Right atrium auricular region (tissue), 2 donors: ENCODE data around the gene MVK. TPM values are rescaled to one million over a fixed set of nuclear protein-coding genes. Genes with fewer than 3 reads are reported as not detected.

Source experiments
- DNase-seq: peaks from one replicate; pipeline ENCODE4 v3.0.0-alpha.2; 2019; ENCODE audit warnings: low spot score
- H3K27ac ChIP-seq, 2 donors: fragments of 200-600 bp; sonication (generic); 1 replicate in 1 of 2; 2 replicates in 1 of 2; pipeline ENCODE4 v1.5.1; 2016 to 2019
- H3K27me3 ChIP-seq, 2 donors: fragments of 200-600 bp; sonication (generic); one replicate each; pipeline versions ENCODE4 v1.5.1 to v1.6.0; 2017 to 2019
- H3K36me3 ChIP-seq: fragments of 200-600 bp; sonication (generic); one replicate; pipeline ENCODE4 v1.5.1; 2016
- H3K4me1 ChIP-seq, 2 donors: fragments of 200-600 bp; sonication (generic); one replicate each; pipeline versions ENCODE4 v1.5.1 to v1.6.0; 2017 to 2019
- H3K4me3 ChIP-seq, 2 donors: fragments of 200-600 bp; sonication (generic); 1 replicate in 1 of 2; 2 replicates in 1 of 2; pipeline ENCODE4 v1.5.1; 2017 to 2019; ENCODE audit warnings: mild to moderate bottlenecking in 1 of 2, moderate library complexity in 1 of 2
- H3K9me3 ChIP-seq, 2 donors: fragments of 200-600 bp; sonication (generic); one replicate each; pipeline ENCODE4 v1.5.1; 2019
- total RNA-seq, 2 donors: library from RNA; depleted of rRNA; stranded (reverse); fragments of >200 nt; gene quantifications; one replicate each; pipeline ENCODE4 v1.1.0, GENCODE V29; 2016
- TF ChIP-seq, protein P1 (sequence below), 2 donors: fragments of 200-600 bp; sonication (generic); IDR thresholded peaks; one replicate each; pipeline ENCODE4 v1.5.1; 2019; ENCODE audit warnings: antibody characterized with exemption in 2 of 2

Gene MVK
- total RNA-seq, 2 donors from 2014 or later: 5.5 to 7.5 TPM

DNA sequence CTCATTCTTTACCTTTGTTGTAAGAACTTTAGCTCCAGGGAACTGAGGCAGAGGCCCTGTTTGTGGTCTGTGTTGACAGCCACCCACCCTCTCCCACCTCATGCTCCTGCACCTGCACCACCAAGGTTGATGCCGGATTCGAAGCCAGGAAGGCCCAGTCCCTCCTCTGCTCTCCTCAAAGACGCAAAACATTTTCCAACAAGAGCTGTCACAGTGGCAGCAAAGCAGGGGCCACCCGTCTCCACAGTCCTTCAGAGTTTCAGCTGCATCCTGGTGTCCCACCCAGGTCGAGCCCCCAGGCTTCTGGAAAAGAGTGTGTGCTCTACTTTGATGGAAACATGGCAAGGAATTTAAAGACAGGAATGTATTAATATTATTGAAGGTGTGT is 37.7 kb upstream of the MVK start:
- H3K27me3 ChIP-seq: no peaks in the 10 kb centered on the region
- no peak overlapping the region for H3K27ac ChIP-seq
- peaks cover 0 to 17% of the 10 kb centered on the region in 2 donors for H3K4me1 ChIP-seq
- TF ChIP-seq, protein P1, sequence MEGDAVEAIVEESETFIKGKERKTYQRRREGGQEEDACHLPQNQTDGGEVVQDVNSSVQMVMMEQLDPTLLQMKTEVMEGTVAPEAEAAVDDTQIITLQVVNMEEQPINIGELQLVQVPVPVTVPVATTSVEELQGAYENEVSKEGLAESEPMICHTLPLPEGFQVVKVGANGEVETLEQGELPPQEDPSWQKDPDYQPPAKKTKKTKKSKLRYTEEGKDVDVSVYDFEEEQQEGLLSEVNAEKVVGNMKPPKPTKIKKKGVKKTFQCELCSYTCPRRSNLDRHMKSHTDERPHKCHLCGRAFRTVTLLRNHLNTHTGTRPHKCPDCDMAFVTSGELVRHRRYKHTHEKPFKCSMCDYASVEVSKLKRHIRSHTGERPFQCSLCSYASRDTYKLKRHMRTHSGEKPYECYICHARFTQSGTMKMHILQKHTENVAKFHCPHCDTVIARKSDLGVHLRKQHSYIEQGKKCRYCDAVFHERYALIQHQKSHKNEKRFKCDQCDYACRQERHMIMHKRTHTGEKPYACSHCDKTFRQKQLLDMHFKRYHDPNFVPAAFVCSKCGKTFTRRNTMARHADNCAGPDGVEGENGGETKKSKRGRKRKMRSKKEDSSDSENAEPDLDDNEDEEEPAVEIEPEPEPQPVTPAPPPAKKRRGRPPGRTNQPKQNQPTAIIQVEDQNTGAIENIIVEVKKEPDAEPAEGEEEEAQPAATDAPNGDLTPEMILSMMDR (IDR thresholded peaks at IDR 0.05): no peak
- no peaks in the 10 kb centered on the region for H3K9me3 ChIP-seq
- H3K4me3 ChIP-seq: no peak overlapping the region
- no peak for DNase-seq
- H3K36me3 ChIP-seq: peaks cover 39% of the 10 kb centered on the region

DNA sequence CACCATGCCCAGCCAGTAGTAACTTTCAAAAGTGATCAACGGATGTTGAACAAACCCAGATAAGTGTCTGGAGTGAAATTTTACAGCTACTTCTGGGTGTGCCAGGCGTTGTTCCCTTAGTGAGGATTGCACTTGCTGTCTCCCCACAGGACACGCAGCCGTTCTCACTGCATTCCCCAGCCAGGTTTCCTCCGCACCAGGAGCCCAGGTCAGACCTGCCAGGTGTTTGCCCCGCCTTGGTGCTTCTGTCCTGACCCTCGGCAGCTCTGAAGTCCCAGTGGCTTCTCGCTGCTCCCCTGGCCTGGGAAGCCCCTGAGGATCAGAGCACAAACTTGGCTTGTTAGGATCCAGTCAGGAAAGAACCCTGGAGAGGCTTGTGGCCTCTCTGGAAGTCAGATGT is 36.5 kb upstream of the MVK start:
- TF ChIP-seq, protein P1 (IDR thresholded peaks at IDR 0.05): no peak
- no peaks in the 10 kb centered on the region for H3K27me3 ChIP-seq
- H3K4me1 ChIP-seq: peaks cover 0 to 11% of the 10 kb centered on the region in 2 donors
- H3K9me3 ChIP-seq: no peaks in the 10 kb centered on the region
- no peak overlapping the region for H3K27ac ChIP-seq
- peaks cover 27% of the 10 kb centered on the region for H3K36me3 ChIP-seq
- no peak for DNase-seq
- no peak overlapping the region for H3K4me3 ChIP-seq

DNA sequence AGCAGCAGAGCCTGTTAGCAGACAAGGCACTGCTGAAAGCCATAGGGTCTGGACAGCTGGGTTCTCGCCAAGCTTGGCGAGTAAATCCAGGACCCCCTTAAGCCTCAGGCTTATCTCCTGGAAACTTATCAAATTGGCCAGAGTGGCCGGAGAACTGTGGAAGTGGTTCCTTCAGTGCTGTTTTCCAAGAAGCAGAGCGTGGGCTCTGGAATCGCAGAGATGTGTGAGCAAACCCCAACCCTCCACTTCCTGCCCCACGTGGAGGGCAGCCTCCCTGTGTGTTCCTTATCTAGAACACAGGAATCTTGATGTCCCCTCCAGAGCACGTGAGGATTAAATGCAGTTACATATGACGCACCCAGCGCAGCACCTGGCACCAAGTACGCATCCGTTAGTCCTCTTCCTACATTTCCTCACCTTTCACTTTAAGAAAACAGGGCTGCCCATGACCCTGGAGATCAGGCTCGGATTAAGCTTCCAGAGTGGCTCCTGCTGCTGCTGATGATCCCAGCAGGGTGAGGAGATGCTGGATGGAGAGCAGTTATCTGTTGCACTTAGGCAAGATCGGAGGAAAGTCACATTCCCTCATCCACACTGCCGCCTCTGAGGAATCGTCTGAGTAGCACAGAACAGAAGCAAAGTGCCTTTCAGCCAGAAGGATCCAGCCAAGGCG is 35.3 kb upstream of the MVK start:
- Histone ChIP-seq H3K9me3 (no peaks in the 10 kb centered on the region), H3K4me1 (peaks cover 0 to 11% of the 10 kb centered on the region in 2 donors), H3K27ac (no peak overlapping the region), H3K36me3 (peaks cover 17% of the 10 kb centered on the region), H3K4me3 (no peak overlapping the region), H3K27me3 (no peaks in the 10 kb centered on the region)
- DNase-seq: no peak
- TF ChIP-seq, protein P1 (IDR thresholded peaks at IDR 0.05): no peak

DNA sequence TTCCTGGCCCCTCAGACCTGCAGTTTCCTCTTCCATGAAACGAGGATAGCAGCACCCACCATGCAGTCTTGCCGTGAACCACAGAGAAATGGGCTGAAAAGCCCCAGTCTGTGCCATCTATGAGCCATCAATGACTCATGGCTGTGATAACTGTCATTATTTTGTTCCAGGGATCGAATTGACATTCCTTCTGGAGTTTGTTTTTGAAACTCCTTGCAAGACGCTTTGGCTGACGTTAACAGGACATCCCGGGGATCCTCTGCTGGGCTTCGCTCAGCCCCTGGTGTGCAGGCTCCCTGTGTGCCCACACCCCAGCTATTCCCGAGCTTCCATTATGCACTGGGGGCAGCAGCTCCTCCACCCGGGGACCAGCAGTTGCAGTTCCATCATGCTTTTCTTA is 34.1 kb upstream of the MVK start:
- no peak for DNase-seq
- H3K4me1 ChIP-seq: peaks cover 0 to 11% of the 10 kb centered on the region in 2 donors
- H3K4me3 ChIP-seq: no peak overlapping the region
- TF ChIP-seq, protein P1 (IDR thresholded peaks at IDR 0.05): no peak
- H3K27me3 ChIP-seq: no peaks in the 10 kb centered on the region
- no peaks in the 10 kb centered on the region for H3K9me3 ChIP-seq
- H3K27ac ChIP-seq: no peak overlapping the region
- peaks cover 11% of the 10 kb centered on the region for H3K36me3 ChIP-seq

DNA sequence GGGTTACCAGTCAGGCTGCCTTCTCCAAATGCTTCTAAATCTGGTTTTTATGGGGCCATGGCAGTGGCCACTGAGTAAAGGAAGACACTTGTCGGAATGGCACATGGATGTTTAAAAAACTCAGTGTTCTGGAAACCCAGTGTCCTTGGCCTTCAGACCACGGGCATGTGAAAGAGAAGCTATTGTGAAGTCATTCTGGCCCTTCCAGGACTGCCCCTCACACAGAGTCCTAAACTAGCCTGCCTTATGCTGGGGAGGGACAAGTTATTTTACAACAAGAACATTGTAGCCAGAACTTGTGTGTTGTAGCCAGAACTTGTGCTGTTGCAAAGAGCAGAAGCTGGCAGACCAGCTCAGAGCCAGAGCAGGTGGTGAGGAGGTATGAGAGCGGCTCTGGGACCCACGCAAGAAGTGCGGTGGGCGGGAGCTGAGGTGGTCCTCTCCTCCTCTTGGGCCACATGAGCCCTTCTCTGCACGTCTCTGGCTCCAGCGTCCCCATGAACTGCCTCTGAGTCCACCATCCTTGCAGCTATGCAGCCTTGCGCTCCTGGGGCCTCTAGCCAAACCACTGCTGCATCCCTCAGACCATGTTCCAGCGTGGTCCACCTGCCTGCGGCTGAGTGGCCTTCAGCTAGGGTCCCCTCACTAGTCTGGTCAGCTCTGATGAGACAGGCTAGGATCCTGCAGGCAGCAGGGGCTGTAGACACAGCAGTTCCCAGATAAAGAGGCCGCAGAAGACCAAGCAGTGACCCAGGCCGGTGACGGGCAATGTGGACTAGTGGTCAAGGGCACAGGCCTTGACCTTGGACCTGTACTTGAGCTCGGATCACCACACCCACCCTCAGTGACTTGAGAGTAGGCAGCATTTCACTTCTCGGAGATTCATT is 32.8 kb upstream of the MVK start:
- Histone ChIP-seq H3K4me3 (no peak overlapping the region), H3K36me3 (no peaks in the 10 kb centered on the region), H3K27ac (no peak overlapping the region), H3K4me1 (peaks cover 0 to 24% of the 10 kb centered on the region in 2 donors), H3K27me3 (no peaks in the 10 kb centered on the region), H3K9me3 (no peaks in the 10 kb centered on the region)
- TF ChIP-seq, protein P1 (IDR thresholded peaks at IDR 0.05): no peak
- no peak for DNase-seq
